Inflammatory macrophage treated with lipopolysaccharide for 4 hours (primary cell): ENCODE data around the gene TET3.

ENCODE experiments used
- DNase-seq: peaks from one replicate; pipeline ENCODE4 v3.0.0-alpha.2; 2020

Gene TET3

GRCh38 chr2:73987948-73988700 lies 3.4 kb downstream of the TET3 start:
- DNase-seq, result no peak

GRCh38 chr2:73989972-73990371 lies 5.3 kb downstream of the TET3 start:
- no peak for DNase-seq

- no peak for DNase-seq
Measured at GRCh38 chr2:73990531-73990930, 5.8 kb downstream of the TET3 start.

- no peak for DNase-seq
Measured at GRCh38 chr2:73992036-73992435, 7.3 kb downstream of the TET3 start.

- DNase-seq, result no peak
Measured at GRCh38 chr2:73993376-73993775, 8.7 kb downstream of the TET3 start.

GRCh38 chr2:73993778-73994177 lies 9.1 kb downstream of the TET3 start:
- no peak for DNase-seq

GRCh38 chr2:73994178-73994831 lies 9.6 kb downstream of the TET3 start:
- peak; percentile 48 for DNase-seq

GRCh38 chr2:73995810-73996209 lies 11.1 kb downstream of the TET3 start:
- DNase-seq, result no peak

GRCh38 chr2:73997813-73998212 lies 13.1 kb downstream of the TET3 start:
- no peak for DNase-seq

GRCh38 chr2:73998451-73998850 lies 13.7 kb downstream of the TET3 start:
- DNase-seq, result no peak

- no peak for DNase-seq
Measured at GRCh38 chr2:73998933-73999332, 14.2 kb downstream of the TET3 start.

GRCh38 chr2:73999881-74000597 lies 15.3 kb downstream of the TET3 start:
- no peak for DNase-seq

GRCh38 chr2:74000666-74001065 lies 16.0 kb downstream of the TET3 start:
- no peak for DNase-seq

- DNase-seq, result no peak
Measured at GRCh38 chr2:74001121-74001520, 16.4 kb downstream of the TET3 start.

- DNase-seq, result peak; percentile 37
Measured at GRCh38 chr2:74001781-74002504, 17.2 kb downstream of the TET3 start.

- peak; percentile 79 for DNase-seq
Measured at GRCh38 chr2:74002505-74003421, 18.1 kb downstream of the TET3 start.

GRCh38 chr2:74003494-74004211 lies 18.9 kb downstream of the TET3 start:
- peak; percentile 52 for DNase-seq

GRCh38 chr2:74004212-74005182 lies 19.8 kb downstream of the TET3 start:
- no peak for DNase-seq

- DNase-seq, result no peak
Measured at GRCh38 chr2:74005786-74006185, 21.1 kb downstream of the TET3 start.

- no peak for DNase-seq
Measured at GRCh38 chr2:74006459-74006858, 21.7 kb downstream of the TET3 start.
